ENCODE results near the gene BMERB1. TPM values are rescaled to one million over a fixed set of nuclear protein-coding genes. Genes with fewer than 3 reads are reported as not detected.

Gene BMERB1
- total RNA-seq, 2 experiments from 2014 or later: 0.85 to 0.98 TPM

DNA sequence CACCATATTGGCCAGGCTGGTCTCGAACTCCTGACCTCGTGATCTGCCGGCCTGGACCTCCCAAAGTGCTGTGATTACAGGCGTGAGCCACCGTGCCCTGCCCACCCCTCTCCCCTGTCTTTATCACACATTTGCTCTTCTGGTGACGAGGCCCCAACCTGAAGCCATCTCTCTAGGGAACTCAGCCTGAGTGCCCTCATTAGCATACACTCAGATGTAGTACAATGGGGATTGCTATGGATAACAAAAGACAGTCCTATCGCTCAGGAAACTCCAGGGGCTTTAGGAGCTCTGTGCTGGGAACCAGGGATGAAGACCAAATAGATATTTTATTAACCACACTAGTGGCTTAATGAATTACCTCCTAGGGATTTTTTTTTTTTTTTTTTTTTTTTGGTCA, 107.9 kb downstream of the BMERB1 start:
- CTCF ChIA-PET: no interaction called here
- Mint-ChIP-seq H3K27ac (no peak overlapping the region), H3K4me1 (ENCODE audit: low read depth) (no peaks in the 10 kb centered on the region)

DNA sequence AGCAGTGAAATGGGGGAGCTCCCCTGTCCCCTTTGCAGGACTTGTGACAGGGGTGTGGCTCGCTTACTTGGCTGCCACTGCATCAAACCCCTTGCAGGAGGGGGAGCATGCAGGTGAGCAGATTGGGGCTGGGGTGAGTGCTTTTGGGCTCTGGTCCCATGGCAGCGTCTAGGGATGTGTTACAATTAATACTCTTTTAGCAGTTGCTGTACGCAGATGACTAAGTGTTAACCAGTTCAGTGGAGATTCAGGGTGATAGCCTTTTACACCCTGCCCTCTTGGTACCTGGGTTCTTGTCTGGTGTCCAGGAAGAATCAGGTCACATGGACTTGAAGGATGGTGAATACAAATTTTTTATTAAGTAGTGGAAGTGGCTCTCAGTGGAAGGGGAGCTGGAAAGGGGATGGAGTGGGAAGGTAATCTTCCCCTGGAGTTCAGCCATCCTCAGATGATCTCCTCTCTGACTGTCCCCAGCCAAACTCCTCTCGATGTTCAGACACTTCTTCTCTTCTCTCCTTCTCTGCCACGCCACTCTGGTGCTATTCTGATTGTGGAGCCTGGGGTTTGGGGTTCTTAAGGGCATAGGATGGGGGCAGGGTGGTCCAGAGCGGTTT, 108.5 kb downstream of the BMERB1 start:
- Mint-ChIP-seq H3K27me3 (peaks cover 5% of the 10 kb centered on the region), H3K9me3 (no peaks in the 10 kb centered on the region), H3K4me3 (no peak overlapping the region), H3K27ac (no peak overlapping the region), H3K36me3 (ENCODE audit: low read depth) (no peaks in the 10 kb centered on the region), H3K4me1 (ENCODE audit: low read depth) (no peaks in the 10 kb centered on the region)
- ATAC-seq (ENCODE audit: poor library complexity) (no peak), DNase-seq (peak in 1 of 14 experiments; percentile 22)
- no peak overlapping the region for H3K27ac ChIP-seq (ENCODE audit: low read depth in 1 of 2, low read length in 2 of 2)
- TF ChIP-seq, protein P1, sequence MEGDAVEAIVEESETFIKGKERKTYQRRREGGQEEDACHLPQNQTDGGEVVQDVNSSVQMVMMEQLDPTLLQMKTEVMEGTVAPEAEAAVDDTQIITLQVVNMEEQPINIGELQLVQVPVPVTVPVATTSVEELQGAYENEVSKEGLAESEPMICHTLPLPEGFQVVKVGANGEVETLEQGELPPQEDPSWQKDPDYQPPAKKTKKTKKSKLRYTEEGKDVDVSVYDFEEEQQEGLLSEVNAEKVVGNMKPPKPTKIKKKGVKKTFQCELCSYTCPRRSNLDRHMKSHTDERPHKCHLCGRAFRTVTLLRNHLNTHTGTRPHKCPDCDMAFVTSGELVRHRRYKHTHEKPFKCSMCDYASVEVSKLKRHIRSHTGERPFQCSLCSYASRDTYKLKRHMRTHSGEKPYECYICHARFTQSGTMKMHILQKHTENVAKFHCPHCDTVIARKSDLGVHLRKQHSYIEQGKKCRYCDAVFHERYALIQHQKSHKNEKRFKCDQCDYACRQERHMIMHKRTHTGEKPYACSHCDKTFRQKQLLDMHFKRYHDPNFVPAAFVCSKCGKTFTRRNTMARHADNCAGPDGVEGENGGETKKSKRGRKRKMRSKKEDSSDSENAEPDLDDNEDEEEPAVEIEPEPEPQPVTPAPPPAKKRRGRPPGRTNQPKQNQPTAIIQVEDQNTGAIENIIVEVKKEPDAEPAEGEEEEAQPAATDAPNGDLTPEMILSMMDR (IDR thresholded peaks at IDR 0.05): no peak
- intact Hi-C loops (cut with DNase I, micrococcal nuclease): no loop called here
- peaks cover 0 to 3% of the 10 kb centered on the region in 2 experiments for H3K9me3 ChIP-seq (ENCODE audit: control insufficient read depth in 1 of 2, insufficient read depth in 1 of 2, low read length in 2 of 2)
- no peaks in the 10 kb centered on the region for H3K36me3 ChIP-seq (ENCODE audit: insufficient read depth, low read length)
- ChIA-PET CTCF (no interaction called here), POLR2A (no interaction called here)
- H3K4me3 ChIP-seq (ENCODE audit: low read length): no peak overlapping the region
- H3K4me1 ChIP-seq (ENCODE audit: insufficient read depth, low read length): no peaks in the 10 kb centered on the region
- H3K27me3 ChIP-seq (ENCODE audit: control insufficient read depth in 1 of 2, insufficient read depth in 2 of 2, low read length in 2 of 2): no peaks in the 10 kb centered on the region

More for the DNA sequence above, 107.9 kb downstream of the BMERB1 start:
- POLR2A ChIA-PET: no interaction called here
- H3K27me3 Mint-ChIP-seq: peaks cover 5% of the 10 kb centered on the region
- DNase-seq (no peak), ATAC-seq (ENCODE audit: poor library complexity) (no peak)
- H3K36me3 Mint-ChIP-seq (ENCODE audit: low read depth): no peaks in the 10 kb centered on the region
- Histone ChIP-seq H3K27me3 (ENCODE audit: control insufficient read depth in 1 of 2, insufficient read depth in 2 of 2, low read length in 2 of 2) (no peaks in the 10 kb centered on the region), H3K4me3 (ENCODE audit: low read length) (no peak overlapping the region), H3K9me3 (ENCODE audit: control insufficient read depth in 1 of 2, insufficient read depth in 1 of 2, low read length in 2 of 2) (peaks cover 0 to 3% of the 10 kb centered on the region in 2 experiments), H3K36me3 (ENCODE audit: insufficient read depth, low read length) (no peaks in the 10 kb centered on the region), H3K27ac (ENCODE audit: low read depth in 1 of 2, low read length in 2 of 2) (no peak overlapping the region), H3K4me1 (ENCODE audit: insufficient read depth, low read length) (no peaks in the 10 kb centered on the region)
- intact Hi-C loops (cut with DNase I, micrococcal nuclease): no loop called here
- H3K9me3 Mint-ChIP-seq: no peaks in the 10 kb centered on the region
- TF ChIP-seq, protein P1 (IDR thresholded peaks at IDR 0.05): no peak
- no peak overlapping the region for H3K4me3 Mint-ChIP-seq

DNA sequence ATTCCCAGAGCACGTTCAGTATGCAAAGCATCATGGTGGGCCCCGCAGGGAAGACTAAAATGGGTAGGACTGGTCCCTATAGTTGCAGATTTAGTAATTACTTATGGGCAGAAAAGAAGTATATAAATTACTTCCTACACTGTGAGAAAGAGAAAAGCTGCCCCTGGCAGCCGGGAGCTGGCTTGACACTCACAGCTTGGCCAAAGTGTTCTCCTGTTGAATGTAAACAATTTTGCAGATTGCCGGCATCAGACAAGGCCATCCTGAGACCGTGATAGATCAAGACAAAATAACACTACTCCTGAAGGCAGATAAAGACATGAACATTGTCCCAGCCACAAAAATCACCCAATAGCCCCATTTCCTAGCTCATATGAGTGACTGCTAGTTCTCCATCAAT, 110.0 kb downstream of the BMERB1 start:
- ATAC-seq (ENCODE audit: poor library complexity) (no peak), DNase-seq (no peak)
- CTCF ChIA-PET: no interaction called here
- no peaks in the 10 kb centered on the region for H3K4me1 Mint-ChIP-seq (ENCODE audit: low read depth)
- no peaks in the 10 kb centered on the region for H3K4me1 ChIP-seq (ENCODE audit: insufficient read depth, low read length)
- H3K4me3 Mint-ChIP-seq: no peak overlapping the region
- no peak overlapping the region for H3K27ac ChIP-seq (ENCODE audit: low read depth in 1 of 2, low read length in 2 of 2)
- H3K27me3 Mint-ChIP-seq: peaks cover 5% of the 10 kb centered on the region
- no peaks in the 10 kb centered on the region for H3K36me3 Mint-ChIP-seq (ENCODE audit: low read depth)
- H3K36me3 ChIP-seq (ENCODE audit: insufficient read depth, low read length): no peaks in the 10 kb centered on the region
- H3K27ac Mint-ChIP-seq: no peak overlapping the region
- POLR2A ChIA-PET: no interaction called here
- H3K9me3 Mint-ChIP-seq: no peaks in the 10 kb centered on the region
- TF ChIP-seq, protein P1 (IDR thresholded peaks at IDR 0.05): no peak
- H3K27me3 ChIP-seq (ENCODE audit: control insufficient read depth in 1 of 2, insufficient read depth in 2 of 2, low read length in 2 of 2): no peaks in the 10 kb centered on the region
- intact Hi-C loops (cut with DNase I, micrococcal nuclease): no loop called here
- peaks cover 0 to 3% of the 10 kb centered on the region in 2 experiments for H3K9me3 ChIP-seq (ENCODE audit: control insufficient read depth in 1 of 2, insufficient read depth in 1 of 2, low read length in 2 of 2)
- no peak overlapping the region for H3K4me3 ChIP-seq (ENCODE audit: low read length)
